Breast epithelium (tissue), 4 donors: ENCODE measurements around the gene C9orf43. TPM values are rescaled to one million over a fixed set of nuclear protein-coding genes. Genes with fewer than 3 reads are reported as not detected.
"Not testable (repeated sequence)": the region's sequence is repeated elsewhere in the genome, so short reads cannot be mapped to it uniquely, and the experiment has no call there.

ENCODE experiments used
- DNase-seq, 2 donors: peaks; one replicate each; pipeline ENCODE4 v3.0.0-alpha.2; 2019; ENCODE audit warnings: low spot score in 2 of 2
- H3K27ac ChIP-seq, 2 donors: fragments of 200-600 bp; sonication (generic) in 1 of 2; one replicate each; pipeline ENCODE4 v1.5.1; 2016 to 2019; ENCODE audit warnings: mild to moderate bottlenecking in 1 of 2
- H3K27me3 ChIP-seq, 2 donors: fragments of 200-600 bp; sonication (generic) in 1 of 2; one replicate each; pipeline versions ENCODE4 v1.5.1 to v1.6.0; 2017 to 2019; ENCODE audit warnings: control low read depth in 1 of 2, mild to moderate bottlenecking in 1 of 2
- H3K36me3 ChIP-seq: fragments of 200-600 bp; one replicate; pipeline ENCODE4 v1.5.1; 2019
- H3K4me1 ChIP-seq, 2 donors: fragments of 200-600 bp; sonication (generic); one replicate each; pipeline ENCODE4 v1.5.1; 2016 to 2019; ENCODE audit warnings: control low read depth in 1 of 2
- H3K4me3 ChIP-seq, 3 donors: fragments of 200-600 bp; sonication (generic); 1 replicate in 2 of 3; 2 replicates in 1 of 3; pipeline ENCODE4 v1.5.1; 2016 to 2019; ENCODE audit warnings: mild to moderate bottlenecking in 3 of 3, moderate library complexity in 2 of 3
- H3K9me3 ChIP-seq, 2 donors: fragments of 200-600 bp; sonication (generic) in 1 of 2; one replicate each; pipeline ENCODE4 v1.5.1; 2016 to 2019; ENCODE audit warnings: control low read depth in 1 of 2
- CTCF ChIP-seq, 3 donors: fragments of 450-650 bp; IDR thresholded peaks; one replicate each; pipeline ENCODE4 v1.5.1; 2016 to 2017; ENCODE audit warnings: antibody characterized with exemption in 3 of 3, mild to moderate bottlenecking in 3 of 3, moderate library complexity in 3 of 3
- POLR2A ChIP-seq: fragments of 450-650 bp; IDR thresholded peaks from one replicate; pipeline ENCODE4 v1.6.1; 2016; ENCODE audit warnings: antibody characterized with exemption, mild to moderate bottlenecking, moderate library complexity
- POLR2AphosphoS5 ChIP-seq, 3 donors: sonication (generic); formaldehyde crosslinking; IDR thresholded peaks; one replicate each; pipeline ENCODE4 v1.6.1; 2017; ENCODE audit warnings: antibody characterized with exemption in 3 of 3
- intact Hi-C: fragments of 100-400 bp; cut with DNase I; formaldehyde crosslinking; loops from one replicate; pipeline ENCODE4 v1.15.1; 2023; ENCODE audit warnings: low total_unique reads
- total RNA-seq, 3 donors: library from RNA; depleted of rRNA; stranded (reverse); fragments of >200 nt; gene quantifications; one replicate each; pipeline ENCODE4 v1.1.0, GENCODE V29; 2016

C9orf43 gene
- total RNA-seq, 3 donors from 2014 or later: 0.59 to 1.6 (median 0.66) TPM

GRCh38 chr9:113380869-113381378 lies 29.6 kb upstream of the C9orf43 start:
- Histone ChIP-seq H3K27me3 (no peaks in the 10 kb centered on the region), H3K27ac (peak overlapping the region; percentile 85), H3K36me3 (no peaks in the 10 kb centered on the region), H3K4me1 (peaks cover 0 to 4% of the 10 kb centered on the region in 2 donors), H3K9me3 (no peaks in the 10 kb centered on the region), H3K4me3 (no peak overlapping the region)
- no peak for DNase-seq
- intact Hi-C loops: no loop called here
- TF ChIP-seq POLR2AphosphoS5 (IDR thresholded peaks at IDR 0.05) (no peak), CTCF (IDR thresholded peaks at IDR 0.05) (no peak), POLR2A (no peak)

DNA sequence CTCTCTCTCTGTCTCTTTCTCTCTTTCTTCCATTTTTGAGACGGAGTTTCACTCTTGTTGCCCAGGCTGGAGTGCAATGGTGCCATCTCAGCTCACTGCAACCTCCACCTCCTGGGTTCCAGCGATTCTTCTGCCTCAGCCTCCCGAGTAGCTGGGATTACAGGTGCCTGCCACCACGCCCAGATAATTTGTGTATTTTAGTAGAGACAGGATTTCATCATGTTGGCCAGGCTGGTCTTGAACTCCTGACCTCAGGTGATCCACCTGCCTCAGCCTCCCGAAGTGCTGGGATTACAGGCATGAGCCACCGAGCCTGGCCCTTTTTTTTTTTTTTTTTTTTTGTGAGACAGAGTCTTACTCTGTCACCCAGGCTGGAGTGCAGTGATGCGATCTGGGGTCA lies 29.1 kb upstream of the C9orf43 start:
- intact Hi-C loops, H3K4me3 ChIP-seq: not testable (repeated sequence)
- peak overlapping the region; percentile 85 for H3K27ac ChIP-seq

DNA sequence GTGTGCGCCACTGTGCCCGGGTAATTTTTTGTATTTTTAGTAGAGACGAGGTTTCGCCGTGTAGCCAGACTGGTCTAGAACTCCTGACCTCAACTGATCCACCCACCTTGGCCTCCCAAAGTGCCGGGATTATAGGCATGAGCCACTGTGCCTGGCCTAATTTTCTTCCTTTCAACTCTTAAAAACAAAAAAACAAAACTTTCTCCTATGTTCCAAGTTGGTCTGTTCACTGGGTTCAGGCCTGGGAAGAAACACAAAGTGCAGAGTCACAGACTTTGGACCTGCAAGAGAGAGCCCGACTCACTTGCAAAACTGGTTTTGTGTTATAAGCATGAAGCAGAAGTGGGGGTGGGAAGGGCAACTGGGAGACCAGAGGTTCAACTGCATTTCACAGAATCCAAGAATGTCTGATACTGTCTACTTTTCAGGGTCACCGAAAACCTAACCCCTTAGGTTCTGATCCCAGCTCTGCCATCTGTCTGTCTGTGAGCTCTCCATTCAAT lies 28.6 kb upstream of the C9orf43 start:
- Histone ChIP-seq H3K9me3 (no peaks in the 10 kb centered on the region), H3K27me3 (no peaks in the 10 kb centered on the region), H3K4me1 (peaks cover 0 to 4% of the 10 kb centered on the region in 2 donors), H3K4me3 (no peak overlapping the region), H3K27ac (peak overlapping the region; percentile 85), H3K36me3 (no peaks in the 10 kb centered on the region)
- intact Hi-C loops: no loop called here
- TF ChIP-seq CTCF (IDR thresholded peaks at IDR 0.05) (no peak), POLR2A (no peak), POLR2AphosphoS5 (IDR thresholded peaks at IDR 0.05) (peak in 1 of 3 donors; percentile 34)
- peak in 1 of 2 donors; percentile 71 for DNase-seq

More for the DNA sequence above, 29.1 kb upstream of the C9orf43 start:
- not testable (repeated sequence) for H3K27me3 ChIP-seq, H3K9me3 ChIP-seq, H3K36me3 ChIP-seq, DNase-seq, H3K4me1 ChIP-seq

DNA sequence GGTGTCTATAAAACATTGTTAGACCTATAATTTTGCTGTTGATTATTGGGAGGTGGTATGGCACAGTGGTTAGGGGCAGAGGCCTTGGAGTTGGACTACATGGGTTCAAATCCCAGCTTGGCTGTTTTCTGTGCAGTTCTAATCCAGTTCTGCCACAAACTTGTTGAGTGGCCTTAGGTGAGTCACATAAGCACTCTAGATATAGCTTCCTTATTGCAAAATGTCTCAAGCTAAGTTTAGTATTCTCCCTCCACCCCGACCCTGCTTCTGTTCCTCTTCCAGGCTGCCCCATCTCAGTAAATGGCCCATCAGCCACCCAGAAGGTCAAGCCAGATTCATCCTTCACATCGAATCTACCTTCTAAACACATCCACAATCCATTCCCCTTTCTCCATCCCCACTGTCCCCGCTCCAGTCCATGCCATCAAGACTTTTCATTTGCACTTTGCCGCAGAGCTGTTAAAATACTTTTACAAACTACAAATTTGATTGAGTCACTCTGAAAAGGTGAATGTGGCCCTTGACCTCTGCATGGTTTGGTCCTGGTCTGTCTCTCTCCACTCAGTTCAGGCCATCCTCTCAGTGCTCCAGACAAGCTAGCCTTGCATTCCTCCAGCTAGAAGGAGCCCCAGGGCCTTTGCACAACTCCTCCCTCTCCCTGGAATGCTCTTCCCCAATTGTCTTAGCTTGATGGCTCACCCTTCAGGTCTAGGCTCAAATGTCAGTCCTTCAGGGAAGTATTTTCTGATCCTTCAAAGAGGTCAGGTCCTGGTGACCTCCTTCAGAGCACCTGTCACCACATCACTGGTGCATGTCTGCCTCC lies 23.8 kb upstream of the C9orf43 start:
- no peak overlapping the region for H3K27ac ChIP-seq
- DNase-seq: no peak
- H3K4me3 ChIP-seq: no peak overlapping the region
- H3K9me3 ChIP-seq: no peaks in the 10 kb centered on the region
- H3K4me1 ChIP-seq: peaks cover 0 to 4% of the 10 kb centered on the region in 2 donors
- H3K27me3 ChIP-seq: no peaks in the 10 kb centered on the region
- intact Hi-C loops: no loop called here
- peaks cover 7% of the 10 kb centered on the region for H3K36me3 ChIP-seq
- TF ChIP-seq POLR2AphosphoS5 (IDR thresholded peaks at IDR 0.05) (no peak), CTCF (IDR thresholded peaks at IDR 0.05) (no peak), POLR2A (no peak)

GRCh38 chr9:113387560-113388230 lies 22.9 kb upstream of the C9orf43 start:
- no peak overlapping the region for H3K27ac ChIP-seq
- H3K9me3 ChIP-seq: no peaks in the 10 kb centered on the region
- intact Hi-C loops: no loop called here
- H3K4me3 ChIP-seq: no peak overlapping the region
- peaks cover 7% of the 10 kb centered on the region for H3K36me3 ChIP-seq
- no peak for TF ChIP-seq POLR2A
- TF ChIP-seq CTCF (IDR thresholded peaks at IDR 0.05): no peak
- TF ChIP-seq POLR2AphosphoS5 (IDR thresholded peaks at IDR 0.05): no peak
- no peaks in the 10 kb centered on the region for H3K27me3 ChIP-seq
- no peaks in the 10 kb centered on the region for H3K4me1 ChIP-seq
- no peak for DNase-seq
